SK-N-SH (cell line): ENCODE measurements around the gene PBX3. TPM values are rescaled to one million over a fixed set of nuclear protein-coding genes. Genes with fewer than 3 reads are reported as not detected.

ENCODE experiments used
- CTCF ChIA-PET: fragments of 300-600, 350-600 bp; formaldehyde crosslinking; extraction: SDS; loops from one replicate; lab custom pipeline; 2021; lab: Yijun Ruan, JAX
- POLR2A ChIA-PET: fragments of 350-600 bp; sonication (Branson Sonifier 250); formaldehyde crosslinking; extraction: SDS; loops from one replicate; lab custom pipeline; 2020; ENCODE audit warnings: antibody characterized with exemption, inconsistent platforms; lab: Yijun Ruan, JAX
- DNase-seq: peaks from one replicate; pipeline ENCODE4 v3.0.0; 2012
- H2AFZ ChIP-seq: fragments of 200-600 bp; sonication (generic); 2 replicates; pipeline ENCODE4 v1.8.1; 2016; ENCODE audit warnings: antibody characterized with exemption, mild to moderate bottlenecking, low read depth
- H3F3A ChIP-seq: fragments of 200-600 bp; sonication (generic); replicated peaks from 2 replicates; pipeline ENCODE3; 2016; ENCODE audit warnings: antibody characterized with exemption, mild to moderate bottlenecking; ENCODE audit not compliant: insufficient read depth
- H3K27ac ChIP-seq, 2 experiments: fragments of 200-500 bp in 1 of 2; fragments of 200-600 bp in 1 of 2; sonication (Bioruptor generic) in 1 of 2; sonication (generic), shearing (Covaris generic) in 1 of 2; 2 replicates each; pipeline versions ENCODE4 v1.5.1 to v1.6.1; 2014 to 2016; ENCODE audit warnings: low read depth in 2 of 2, inconsistent platforms in 1 of 2, low read length in 1 of 2, mild to moderate bottlenecking in 1 of 2, mixed read lengths in 1 of 2
- H3K27me3 ChIP-seq: fragments of 200-600 bp; sonication (generic), shearing (Covaris generic); 2 replicates; pipeline ENCODE4 v1.6.1; 2016; ENCODE audit warnings: mixed run types; ENCODE audit not compliant: insufficient read depth
- H3K36me3 ChIP-seq, 2 experiments: fragments of 200-500 bp in 1 of 2; fragments of 200-600 bp in 1 of 2; sonication (Bioruptor generic) in 1 of 2; sonication (generic) in 1 of 2; replicated peaks in 1 of 2; 2 replicates each; pipeline versions ENCODE3 to v1.5.1; 2014 to 2016; ENCODE audit warnings: low read length in 1 of 2, mild to moderate bottlenecking in 1 of 2; ENCODE audit not compliant: insufficient read depth in 2 of 2, control insufficient read depth in 1 of 2
- H3K4me1 ChIP-seq, 2 experiments: fragments of 200-500 bp in 1 of 2; fragments of 200-600 bp in 1 of 2; sonication (Bioruptor generic) in 1 of 2; sonication (generic), shearing (Covaris generic) in 1 of 2; 2 replicates each; pipeline versions ENCODE4 v1.5.1 to v1.6.1; 2014 to 2016; ENCODE audit warnings: low read depth in 1 of 2, low read length in 1 of 2, mixed run types in 1 of 2; ENCODE audit not compliant: insufficient read depth in 2 of 2, control insufficient read depth in 1 of 2
- H3K4me2 ChIP-seq: fragments of 200-600 bp; sonication (generic), shearing (Covaris generic); 2 replicates; pipeline ENCODE4 v1.6.1; 2017; ENCODE audit warnings: mixed run types
- H3K4me3 ChIP-seq, 2 experiments: fragments of 200-500 bp in 1 of 2; fragments of 200-600 bp in 1 of 2; sonication (Bioruptor generic) in 1 of 2; sonication (generic), shearing (Covaris generic) in 1 of 2; 2 replicates each; pipeline versions ENCODE4 v1.5.1 to v1.8.1; 2014 to 2016; ENCODE audit warnings: low read depth in 2 of 2, inconsistent platforms in 1 of 2, low read length in 1 of 2, mild to moderate bottlenecking in 1 of 2, mixed read lengths in 1 of 2, moderate library complexity in 1 of 2
- H3K79me2 ChIP-seq: fragments of 200-600 bp; sonication (generic); 2 replicates; pipeline ENCODE4 v1.8.1; 2017; ENCODE audit warnings: mild to moderate bottlenecking; ENCODE audit not compliant: insufficient read depth
- H3K9ac ChIP-seq: fragments of 200-600 bp; sonication (generic); 2 replicates; pipeline ENCODE4 v1.6.1; 2017; ENCODE audit warnings: mixed run types
- H3K9me2 ChIP-seq: fragments of 200-600 bp; sonication (generic); 2 replicates; pipeline ENCODE4 v1.6.1; 2017; ENCODE audit warnings: mixed run types
- H3K9me3 ChIP-seq: fragments of 200-600 bp; sonication (generic); 2 replicates; pipeline ENCODE4 v1.6.1; 2017; ENCODE audit warnings: mixed run types, mild to moderate bottlenecking, moderate library complexity
- H4K20me1 ChIP-seq: fragments of 200-600 bp; sonication (generic); 2 replicates; pipeline ENCODE4 v1.6.1; 2017; ENCODE audit warnings: mild to moderate bottlenecking, mixed run types; ENCODE audit not compliant: insufficient read depth
- EP300 ChIP-seq, 2 experiments: IDR thresholded peaks; 2 replicates each; pipeline versions ENCODE4 v1.4.0 to v1.6.1; 2012; ENCODE audit warnings: borderline replicate concordance in 1 of 2, low read depth in 1 of 2, low read length in 1 of 2
- EZH2phosphoT487 ChIP-seq: fragments of 200-600 bp; sonication (generic); IDR thresholded peaks from 2 replicates; pipeline ENCODE4 v1.6.1; 2017; ENCODE audit warnings: low read depth, mixed run types, mild to moderate bottlenecking, antibody characterized with exemption, moderate library complexity, borderline replicate concordance
- FOXM1 ChIP-seq: IDR thresholded peaks from 2 replicates; pipeline ENCODE4 v1.4.0; 2012; ENCODE audit warnings: low read depth, mild to moderate bottlenecking
- GATA2 ChIP-seq: sonication (generic); formaldehyde crosslinking; IDR thresholded peaks from 2 replicates; pipeline ENCODE4 v1.5.0; 2020; ENCODE audit warnings: mild to moderate bottlenecking, missing genetic modification reagents
- MEF2A ChIP-seq: IDR thresholded peaks from 2 replicates; pipeline ENCODE4 v1.4.0; 2012; ENCODE audit warnings: low read depth, borderline replicate concordance
- MXI1 ChIP-seq: IDR thresholded peaks from 2 replicates; pipeline ENCODE4 v1.6.1; 2012; ENCODE audit warnings: mild to moderate bottlenecking, low read depth, low read length, improper control_type of control experiment
- POLR2AphosphoS5 ChIP-seq: IDR thresholded peaks from 2 replicates; pipeline ENCODE4 v1.6.1; 2012; ENCODE audit warnings: low read depth, low read length
- RCOR1 ChIP-seq: fragments of 150-350 bp; IDR thresholded peaks from 2 replicates; pipeline ENCODE4 v1.6.1; 2017; ENCODE audit warnings: antibody characterized with exemption, low read length
- TAF1 ChIP-seq: IDR thresholded peaks from 2 replicates; pipeline ENCODE4 v1.6.1; 2012; ENCODE audit warnings: low read depth, mild to moderate bottlenecking, low read length, moderate library complexity, borderline replicate concordance
- TEAD4 ChIP-seq: IDR thresholded peaks from 2 replicates; pipeline ENCODE4 v1.4.0; 2012; ENCODE audit warnings: mild to moderate bottlenecking, borderline replicate concordance; ENCODE audit not compliant: insufficient read depth
- YY1 ChIP-seq: IDR thresholded peaks from 2 replicates; pipeline ENCODE4 v1.4.0; 2012; ENCODE audit warnings: low read depth, mild to moderate bottlenecking
- WGBS: methylation state at CpG from one replicate; pipeline ENCODE4 v1.1.6; 2017; ENCODE audit warnings: low lambda C conversion rate; 5-methylcytosine and 5-hydroxymethylcytosine counted together
- polyA plus RNA-seq, 3 experiments: library from polyadenylated mRNA; depleted of rRNA; stranded (reverse); fragments of >200 nt; gene quantifications; 2 replicates each; pipeline ENCODE4 v1.2.3, GENCODE V29; 2012
- TF ChIP-seq, protein P1 (sequence below): IDR thresholded peaks from 2 replicates; pipeline ENCODE4; 2012

Gene PBX3
- polyA plus RNA-seq, 1 of the 3 experiments (the other 2 are of a cell fraction) = 73.0 TPM

GRCh38 chr9:125949703-125950460 lies 202.7 kb downstream of the PBX3 start:
- Histone ChIP-seq H3K27ac (no peak overlapping the region), H3K4me1 (peaks cover 0 to 5% of the 10 kb centered on the region in 2 experiments; a peak in 2 of 4 replicates), H3K79me2 (peaks cover 22% of the 10 kb centered on the region), H3K9me2 (no peaks in the 10 kb centered on the region), H3K4me3 (no peak overlapping the region), H3K9ac (no peak overlapping the region), H2AFZ (no peak overlapping the region), H3K9me3 (0 out of 2 replicates have a peak, but pooled peaks cover 10% of the 10 kb centered on the region), H4K20me1 (no peaks in the 10 kb centered on the region), H3K4me2 (no peak overlapping the region), H3F3A (peaks cover 10% of the 10 kb centered on the region), H3K27me3 (no peaks in the 10 kb centered on the region)
- no peak for DNase-seq
- POLR2A ChIA-PET = no interaction called here
- 95% methylated on average over 9 of the region's 9 CpGs for WGBS
- no peak for TF ChIP-seq GATA2 (CRISPR knock-in tag)
- TF ChIP-seq MXI1 = no peak
- no peak for TF ChIP-seq TEAD4
- no peak for TF ChIP-seq POLR2AphosphoS5
- no peak for TF ChIP-seq TAF1
- no peak for TF ChIP-seq MEF2A
- TF ChIP-seq YY1 = no peak
- TF ChIP-seq, all 33 proteins: peak for 0
- peaks cover 31 to 47% of the 10 kb centered on the region in 2 experiments for H3K36me3 ChIP-seq
- CTCF ChIA-PET = no interaction called here

- POLR2A ChIA-PET = no interaction called here
- no peak overlapping the region for H3K4me3 ChIP-seq
- no peak overlapping the region for H3K9ac ChIP-seq
- no peak overlapping the region for H2AFZ ChIP-seq
- no peak overlapping the region for H3K27ac ChIP-seq
- peaks cover 0 to 16% of the 10 kb centered on the region in 2 experiments; a peak in 2 of 4 replicates for H3K4me1 ChIP-seq
- TF ChIP-seq EZH2phosphoT487 (no peak), EP300 (IDR thresholded peaks at IDR 0.05; ENCODE audit: borderline replicate concordance in 1 of 2, low read depth in 1 of 2, low read length in 1 of 2) (no peak), MEF2A (no peak), RCOR1 (no peak), TEAD4 (no peak), FOXM1 (no peak)
- TF ChIP-seq, protein P1, sequence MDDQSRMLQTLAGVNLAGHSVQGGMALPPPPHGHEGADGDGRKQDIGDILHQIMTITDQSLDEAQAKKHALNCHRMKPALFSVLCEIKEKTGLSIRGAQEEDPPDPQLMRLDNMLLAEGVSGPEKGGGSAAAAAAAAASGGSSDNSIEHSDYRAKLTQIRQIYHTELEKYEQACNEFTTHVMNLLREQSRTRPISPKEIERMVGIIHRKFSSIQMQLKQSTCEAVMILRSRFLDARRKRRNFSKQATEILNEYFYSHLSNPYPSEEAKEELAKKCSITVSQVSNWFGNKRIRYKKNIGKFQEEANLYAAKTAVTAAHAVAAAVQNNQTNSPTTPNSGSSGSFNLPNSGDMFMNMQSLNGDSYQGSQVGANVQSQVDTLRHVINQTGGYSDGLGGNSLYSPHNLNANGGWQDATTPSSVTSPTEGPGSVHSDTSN = no peak
- TF ChIP-seq, all 33 proteins: peak for 0
- H3K27me3 ChIP-seq = no peaks in the 10 kb centered on the region
- peaks cover 10% of the 10 kb centered on the region for H3F3A ChIP-seq
- H3K79me2 ChIP-seq = peaks cover 20% of the 10 kb centered on the region
- 93% methylated on average over 4 of the region's 4 CpGs for WGBS
- H3K4me2 ChIP-seq = no peak overlapping the region
- H3K36me3 ChIP-seq = peaks cover 27 to 39% of the 10 kb centered on the region in 2 experiments
- DNase-seq = no peak
- CTCF ChIA-PET = no interaction called here
- H4K20me1 ChIP-seq = no peaks in the 10 kb centered on the region
- H3K9me3 ChIP-seq = 0 out of 2 replicates have a peak, but pooled peaks cover 9% of the 10 kb centered on the region
- H3K9me2 ChIP-seq = no peaks in the 10 kb centered on the region
Observed at GRCh38 chr9:125950880-125951471, 203.8 kb downstream of the PBX3 start.
